Smooth muscle cell (in vitro differentiated cells): Measurements from ENCODE around the gene GPSM1. TPM values are rescaled to one million over a fixed set of nuclear protein-coding genes. Genes with fewer than 3 reads are reported as not detected.

Experiments
- DNase-seq: peaks from one replicate; lab custom pipeline; 2025; ENCODE audit not compliant: unreplicated experiment; lab: John Stamatoyannopoulos, UW
- H2AFZ ChIP-seq: fragments of 200-600 bp; sonication (generic); 2 replicates; pipeline ENCODE4 v1.6.0; 2016; ENCODE audit warnings: antibody characterized with exemption, low read depth, mild to moderate bottlenecking
- H3F3A ChIP-seq: fragments of 200-600 bp; sonication (generic); 2 replicates; pipeline ENCODE4 v1.6.0; 2017; ENCODE audit warnings: antibody characterized with exemption, low read depth
- H3K27ac ChIP-seq: fragments of 200-600 bp; sonication (generic); 2 replicates; pipeline ENCODE4 v1.5.1; 2016; ENCODE audit warnings: low read depth, mild to moderate bottlenecking
- H3K27me3 ChIP-seq: fragments of 200-600 bp; sonication (generic); 2 replicates; pipeline ENCODE4 v1.6.1; 2016; ENCODE audit warnings: low read depth, mild to moderate bottlenecking
- H3K36me3 ChIP-seq: fragments of 200-600 bp; sonication (generic); 2 replicates; pipeline ENCODE4 v1.5.1; 2016; ENCODE audit warnings: low read depth
- H3K4me1 ChIP-seq: fragments of 200-600 bp; sonication (generic); 2 replicates; pipeline ENCODE4 v1.5.1; 2016; ENCODE audit warnings: low read depth
- H3K4me2 ChIP-seq: fragments of 200-600 bp; sonication (generic); 2 replicates; pipeline ENCODE4 v1.6.0; 2016; ENCODE audit warnings: mild to moderate bottlenecking
- H3K4me3 ChIP-seq: fragments of 200-600 bp; sonication (generic); 2 replicates; pipeline ENCODE4 v1.5.1; 2016; ENCODE audit warnings: mild to moderate bottlenecking
- H3K79me2 ChIP-seq: fragments of 200-600 bp; sonication (generic); 2 replicates; pipeline ENCODE4 v1.6.0; 2016; ENCODE audit warnings: low read depth, mild to moderate bottlenecking
- H3K9ac ChIP-seq: fragments of 200-600 bp; sonication (generic); 2 replicates; pipeline ENCODE4 v1.6.0; 2016; ENCODE audit warnings: low read depth
- H3K9me3 ChIP-seq: fragments of 200-600 bp; sonication (generic); replicated peaks from 2 replicates; pipeline ENCODE4 v1.5.1; 2016; ENCODE audit warnings: low read depth
- H4K20me1 ChIP-seq: fragments of 200-600 bp; sonication (generic); 2 replicates; pipeline ENCODE4 v1.6.0; 2016; ENCODE audit warnings: low read depth
- CTCF ChIP-seq: fragments of 200-600 bp; sonication (generic); IDR thresholded peaks from 2 replicates; pipeline ENCODE4 v1.5.1; 2017; ENCODE audit warnings: borderline replicate concordance, mild to moderate bottlenecking, antibody characterized with exemption; ENCODE audit not compliant: insufficient read depth, poor library complexity, severe bottlenecking
- WGBS: methylation state at CpG from one replicate; pipeline ENCODE4 v1.1.7; 2016; ENCODE audit warnings: low lambda C conversion rate; 5-methylcytosine and 5-hydroxymethylcytosine counted together
- polyA plus RNA-seq: library from polyadenylated mRNA; unstranded; fragments of >200 nt; fragmentation: Nextera tagmentation; extraction: Ambion mirVana; gene quantifications from 2 replicates; pipeline ENCODE4 v1.2.1, GENCODE V29; 2016
- total RNA-seq: library from RNA; depleted of rRNA; stranded (reverse); fragments of >200 nt; gene quantifications from 2 replicates; pipeline ENCODE4 v1.2.3, GENCODE V29; 2014

Gene GPSM1
- total and polyA plus RNA-seq, 2 experiments from 2014 or later, result 21.1 to 45.9 TPM

- Histone ChIP-seq H3K4me3 (no peak overlapping the region), H3K79me2 (no peaks in the 10 kb centered on the region), H3K9me3 (no peaks in the 10 kb centered on the region), H3K36me3 (no peaks in the 10 kb centered on the region), H3F3A (no peaks in the 10 kb centered on the region), H4K20me1 (no peaks in the 10 kb centered on the region), H3K27me3 (no peaks in the 10 kb centered on the region), H3K27ac (no peak overlapping the region), H2AFZ (no peak overlapping the region), H3K4me1 (no peaks in the 10 kb centered on the region), H3K4me2 (no peak overlapping the region), H3K9ac (no peak overlapping the region)
- TF ChIP-seq CTCF, result no peak
- DNase-seq, result no peak
- WGBS, result 96% methylated on average over 16 of the region's 17 CpGs
Observed at GRCh38 chr9:136380381-136380780, 53.0 kb downstream of the GPSM1 start.

- 97% methylated on average over 9 of the region's 9 CpGs for WGBS
- no peak for DNase-seq
- Histone ChIP-seq H3K27me3 (no peaks in the 10 kb centered on the region), H2AFZ (no peak overlapping the region), H3K9ac (no peak overlapping the region), H4K20me1 (no peaks in the 10 kb centered on the region), H3K27ac (no peak overlapping the region), H3K36me3 (no peaks in the 10 kb centered on the region), H3K4me3 (no peak overlapping the region), H3K4me1 (no peaks in the 10 kb centered on the region), H3K9me3 (no peaks in the 10 kb centered on the region), H3K4me2 (no peak overlapping the region), H3F3A (no peaks in the 10 kb centered on the region), H3K79me2 (no peaks in the 10 kb centered on the region)
- no peak for TF ChIP-seq CTCF
Observed at GRCh38 chr9:136381311-136381710, 54.0 kb downstream of the GPSM1 start.

- H3K4me3 ChIP-seq, result no peak overlapping the region
- no peak overlapping the region for H3K9ac ChIP-seq
- no peak for DNase-seq
- H3K27ac ChIP-seq, result no peak overlapping the region
- no peaks in the 10 kb centered on the region for H3K4me1 ChIP-seq
- H4K20me1 ChIP-seq, result no peaks in the 10 kb centered on the region
- no peak overlapping the region for H2AFZ ChIP-seq
- no peaks in the 10 kb centered on the region for H3K27me3 ChIP-seq
- no peak for TF ChIP-seq CTCF
- H3K36me3 ChIP-seq, result no peaks in the 10 kb centered on the region
- H3K79me2 ChIP-seq, result no peaks in the 10 kb centered on the region
- no peak overlapping the region for H3K4me2 ChIP-seq
- H3F3A ChIP-seq, result no peaks in the 10 kb centered on the region
- 98% methylated on average over 25 of the region's 25 CpGs for WGBS
- no peaks in the 10 kb centered on the region for H3K9me3 ChIP-seq
Observed at GRCh38 chr9:136381966-136382513, 54.7 kb downstream of the GPSM1 start.

GRCh38 chr9:136383436-136383835 is 56.1 kb downstream of the GPSM1 start:
- no peak for TF ChIP-seq CTCF
- Histone ChIP-seq H3K4me2 (no peak overlapping the region), H3K36me3 (no peaks in the 10 kb centered on the region), H3K9me3 (no peaks in the 10 kb centered on the region), H3K4me3 (no peak overlapping the region), H4K20me1 (no peaks in the 10 kb centered on the region), H3K79me2 (no peaks in the 10 kb centered on the region), H2AFZ (no peak overlapping the region), H3K9ac (no peak overlapping the region), H3K27ac (no peak overlapping the region), H3F3A (no peaks in the 10 kb centered on the region), H3K27me3 (no peaks in the 10 kb centered on the region), H3K4me1 (no peaks in the 10 kb centered on the region)
- WGBS, result over 99% methylated on average over 20 of the region's 20 CpGs
- DNase-seq, result no peak
